IMR-90 (cell line): ENCODE results near the gene EPHA2. TPM values are rescaled to one million over a fixed set of nuclear protein-coding genes. Genes with fewer than 3 reads are reported as not detected.
A peak's percentile ranks its signal among the peaks of the same experiment; 100 is the strongest.

ENCODE experiments used
- ATAC-seq: fragments of 200-7000 bp; cut with Tn5 transposase; 2 replicates; pipeline ENCODE4 v1.9.1; 2020; ENCODE audit warnings: low read depth, mild to moderate bottlenecking, moderate library complexity
- BruUV-seq: library from RNA; stranded (reverse); fragments of 400-500 nt; replicated peaks from 2 replicates; lab custom pipeline; 2021; lab: Mats Ljungman, UMichigan
- CTCF ChIA-PET: fragments of 300-600 bp; formaldehyde crosslinking; extraction: SDS; loops from one replicate; lab custom pipeline; 2021; ENCODE audit warnings: antibody characterized with exemption; lab: Yijun Ruan, JAX
- POLR2A ChIA-PET: fragments of 300-600 bp; sonication (Branson Sonifier 250); formaldehyde crosslinking; loops from one replicate; lab custom pipeline; 2022; ENCODE audit warnings: antibody characterized with exemption; ENCODE audit not compliant: unreplicated experiment; lab: Charles Lee
- DNase-seq: peaks from one replicate; pipeline ENCODE4 v3.0.0; 2013
- H2AFZ ChIP-seq: replicated peaks from 2 replicates; pipeline ENCODE3; 2013; ENCODE audit warnings: low read length, mild to moderate bottlenecking; ENCODE audit not compliant: poor library complexity
- H2AK5ac ChIP-seq: 2 replicates; pipeline ENCODE4 v1.6.1; 2013; ENCODE audit warnings: low read depth, low read length, inconsistent platforms
- H2AK9ac ChIP-seq: replicated peaks from 2 replicates; pipeline ENCODE3; 2013; ENCODE audit warnings: mild to moderate bottlenecking, low read depth, low read length, moderate library complexity; ENCODE audit not compliant: poor library complexity
- H2BK120ac ChIP-seq: 2 replicates; pipeline ENCODE4 v1.6.1; 2013; ENCODE audit warnings: low read depth, low read length, inconsistent platforms
- H2BK15ac ChIP-seq: 3 replicates; pipeline ENCODE4 v1.6.1; 2013; ENCODE audit warnings: low read depth, low read length, inconsistent platforms
- H2BK20ac ChIP-seq: 2 replicates; pipeline ENCODE4 v1.6.1; 2013; ENCODE audit warnings: low read depth, mild to moderate bottlenecking, inconsistent platforms, low read length, moderate library complexity
- H2BK5ac ChIP-seq: 2 replicates; pipeline ENCODE4 v1.6.1; 2013; ENCODE audit warnings: mild to moderate bottlenecking, low read depth, low read length, inconsistent platforms; ENCODE audit not compliant: poor library complexity, severe bottlenecking
- H3K14ac ChIP-seq: replicated peaks from 2 replicates; pipeline ENCODE4 v1.6.1; 2013; ENCODE audit warnings: low read depth, low read length, inconsistent platforms
- H3K18ac ChIP-seq: 2 replicates; pipeline ENCODE4 v1.6.1; 2013; ENCODE audit warnings: low read depth, low read length, control low read depth
- H3K23ac ChIP-seq: 2 replicates; pipeline ENCODE4 v1.6.1; 2013; ENCODE audit warnings: low read depth, low read length, inconsistent platforms
- H3K27ac ChIP-seq: 2 replicates; pipeline ENCODE4 v1.5.1; 2013; ENCODE audit warnings: mild to moderate bottlenecking, control low read depth, low read length; ENCODE audit not compliant: insufficient read depth
- H3K27me3 ChIP-seq: 2 replicates; pipeline ENCODE4 v1.6.1; 2013; ENCODE audit warnings: low read length; ENCODE audit not compliant: control insufficient read depth, insufficient read depth
- H3K36me3 ChIP-seq: 2 replicates; pipeline ENCODE4 v1.6.1; 2013; ENCODE audit warnings: low read length, mixed read lengths; ENCODE audit not compliant: control insufficient read depth, insufficient read depth
- H3K4ac ChIP-seq: 2 replicates; pipeline ENCODE4 v1.6.1; 2013; ENCODE audit warnings: low read depth, low read length, inconsistent platforms
- H3K4me1 ChIP-seq: 2 replicates; pipeline ENCODE4 v1.6.1; 2013; ENCODE audit warnings: low read length, mixed read lengths; ENCODE audit not compliant: control insufficient read depth, insufficient read depth
- H3K4me2 ChIP-seq: 2 replicates; pipeline ENCODE4 v1.6.1; 2013; ENCODE audit warnings: low read depth, mild to moderate bottlenecking, control low read depth, low read length, moderate library complexity
- H3K4me3 ChIP-seq: 2 replicates; pipeline ENCODE4 v1.5.1; 2013; ENCODE audit warnings: low read depth, mild to moderate bottlenecking, control low read depth, low read length, moderate library complexity; ENCODE audit not compliant: insufficient read depth
- H3K56ac ChIP-seq: 2 replicates; pipeline ENCODE4 v1.6.1; 2013; ENCODE audit warnings: low read length, inconsistent platforms; ENCODE audit not compliant: insufficient read depth; ENCODE audit errors: extremely low read depth
- H3K79me1 ChIP-seq, 2 experiments: 2 replicates each; pipeline ENCODE4 v1.6.1; 2013; ENCODE audit warnings: low read length in 2 of 2, inconsistent platforms in 1 of 2, low read depth in 1 of 2
- H3K9ac ChIP-seq: 2 replicates; pipeline ENCODE4 v1.6.1; 2013; ENCODE audit warnings: low read depth, low read length, control low read depth
- H3K9me1 ChIP-seq: 2 replicates; pipeline ENCODE4 v1.6.1; 2013; ENCODE audit warnings: low read length, inconsistent platforms; ENCODE audit not compliant: insufficient read depth
- H3K9me3 ChIP-seq: 2 replicates; pipeline ENCODE4 v1.6.1; 2013; ENCODE audit warnings: low read length; ENCODE audit not compliant: control insufficient read depth, insufficient read depth
- H4K20me1 ChIP-seq: 2 replicates; pipeline ENCODE4 v1.6.1; 2013; ENCODE audit warnings: low read length, inconsistent platforms; ENCODE audit not compliant: insufficient read depth
- H4K5ac ChIP-seq: 2 replicates; pipeline ENCODE4 v1.6.1; 2013; ENCODE audit warnings: mild to moderate bottlenecking, low read depth, low read length, control low read depth
- H4K8ac ChIP-seq, 2 experiments: 2 replicates each; pipeline ENCODE4 v1.6.1; 2013; ENCODE audit warnings: low read depth in 2 of 2, low read length in 2 of 2, control low read depth in 1 of 2, inconsistent platforms in 1 of 2
- H4K91ac ChIP-seq: 2 replicates; pipeline ENCODE4 v1.6.1; 2013; ENCODE audit warnings: low read depth, low read length, inconsistent platforms; ENCODE audit not compliant: insufficient read depth
- BHLHE40 ChIP-seq: fragments of 150-350 bp; IDR thresholded peaks from 2 replicates; pipeline ENCODE4 v1.6.1; 2016; ENCODE audit warnings: mild to moderate bottlenecking, low read depth, low read length
- CEBPB ChIP-seq: IDR thresholded peaks from 2 replicates; pipeline ENCODE4 v1.6.1; 2012; ENCODE audit warnings: low read depth, low read length, improper control_type of control experiment
- CHD1 ChIP-seq: IDR thresholded peaks from 2 replicates; pipeline ENCODE4 v1.6.1; 2012; ENCODE audit warnings: low read depth, low read length, improper control_type of control experiment
- MAFK ChIP-seq: IDR thresholded peaks from 2 replicates; pipeline ENCODE4 v1.6.1; 2012; ENCODE audit warnings: low read depth, low read length, improper control_type of control experiment
- MAZ ChIP-seq: IDR thresholded peaks from 2 replicates; pipeline ENCODE4 v1.6.1; 2012; ENCODE audit warnings: low read depth, mild to moderate bottlenecking, low read length, improper control_type of control experiment, moderate library complexity, borderline replicate concordance
- MXI1 ChIP-seq: IDR thresholded peaks from 2 replicates; pipeline ENCODE4 v1.6.1; 2012; ENCODE audit warnings: low read depth, mild to moderate bottlenecking, low read length, moderate library complexity, borderline replicate concordance
- NFE2L2 ChIP-seq: fragments of 150-350 bp; IDR thresholded peaks from 2 replicates; pipeline ENCODE4 v1.6.1; 2016; ENCODE audit warnings: low read depth, mild to moderate bottlenecking, low read length
- POLR2A ChIP-seq: IDR thresholded peaks from 2 replicates; pipeline ENCODE4 v1.6.1; 2012; ENCODE audit warnings: mild to moderate bottlenecking, low read depth, low read length
- RAD21 ChIP-seq: IDR thresholded peaks from 2 replicates; pipeline ENCODE4 v1.6.1; 2012; ENCODE audit warnings: low read length, improper control_type of control experiment
- RCOR1 ChIP-seq: IDR thresholded peaks from 2 replicates; pipeline ENCODE4 v1.6.1; 2012; ENCODE audit warnings: mild to moderate bottlenecking, low read length, improper control_type of control experiment; ENCODE audit not compliant: insufficient replicate concordance
- RFX5 ChIP-seq: IDR thresholded peaks from 2 replicates; pipeline ENCODE4 v1.8.0; 2012; ENCODE audit warnings: low read depth, mild to moderate bottlenecking, low read length, moderate library complexity
- SMC3 ChIP-seq: fragments of 150-350 bp; IDR thresholded peaks from 2 replicates; pipeline ENCODE4 v1.6.1; 2016; ENCODE audit warnings: low read depth, mild to moderate bottlenecking, antibody characterized with exemption, low read length, moderate library complexity
- WGBS, 2 experiments: methylation state at CpG; one replicate each; pipeline versions ENCODE4 v1.1.5 to v1.1.7; 2013; ENCODE audit warnings: missing lambda C conversion rate in 2 of 2; ENCODE audit not compliant: insufficient read length in 1 of 2; ENCODE audit errors: extremely low coverage in 2 of 2; 5-methylcytosine and 5-hydroxymethylcytosine counted together
- dilution Hi-C: fragments of 300-500 bp; cut with HindIII; formaldehyde crosslinking; loops from one replicate; pipeline ENCODE4 v1.14.3; 2018; ENCODE audit warnings: low sequenced_read_pairs; ENCODE audit not compliant: unreplicated experiment
- in situ Hi-C: fragments of 300-500 bp; cut with MboI; formaldehyde crosslinking; loops from 3 replicates; pipeline ENCODE4 v1.14.3; 2019; ENCODE audit warnings: low sequenced_read_pairs, inconsistent platforms, mixed read lengths
- intact Hi-C: fragments of 100-400 bp; cut with micrococcal nuclease; formaldehyde crosslinking; loops from 2 replicates; pipeline ENCODE4 v1.10.0; 2022
- polyA plus RNA-seq, 3 experiments: library from polyadenylated mRNA; depleted of rRNA; stranded (reverse); fragments of >200 nt; gene quantifications; 2 replicates each; pipeline ENCODE4 v1.2.3, GENCODE V29; 2012; ENCODE audit warnings: low replicate concordance in 1 of 3
- total RNA-seq: library from RNA; depleted of rRNA; stranded (reverse); fragments of >200 nt; gene quantifications from 2 replicates; pipeline ENCODE4 v1.2.3, GENCODE V29; 2012
- TF ChIP-seq, protein P1 (sequence below): conservative IDR thresholded peaks from 2 replicates; pipeline ENCODE4 v1.5.1; 2012; ENCODE audit warnings: mild to moderate bottlenecking, low read depth, low read length, improper control_type of control experiment
- TF ChIP-seq, protein P2 (sequence below): fragments of 150-350 bp; IDR thresholded peaks from 2 replicates; pipeline ENCODE4 v1.6.1; 2016; ENCODE audit warnings: low read depth, mild to moderate bottlenecking, low read length, moderate library complexity, borderline replicate concordance
- TF ChIP-seq, protein P3 (sequence below): fragments of 150-350 bp; IDR thresholded peaks from 2 replicates; pipeline ENCODE4 v1.6.1; 2017; ENCODE audit warnings: mild to moderate bottlenecking, antibody characterized with exemption, low read length, low read depth

EPHA2 gene
- total and polyA plus RNA-seq, 2 of the 4 experiments (the other 2 are of a cell fraction), result 24.0 to 72.6 TPM

DNA sequence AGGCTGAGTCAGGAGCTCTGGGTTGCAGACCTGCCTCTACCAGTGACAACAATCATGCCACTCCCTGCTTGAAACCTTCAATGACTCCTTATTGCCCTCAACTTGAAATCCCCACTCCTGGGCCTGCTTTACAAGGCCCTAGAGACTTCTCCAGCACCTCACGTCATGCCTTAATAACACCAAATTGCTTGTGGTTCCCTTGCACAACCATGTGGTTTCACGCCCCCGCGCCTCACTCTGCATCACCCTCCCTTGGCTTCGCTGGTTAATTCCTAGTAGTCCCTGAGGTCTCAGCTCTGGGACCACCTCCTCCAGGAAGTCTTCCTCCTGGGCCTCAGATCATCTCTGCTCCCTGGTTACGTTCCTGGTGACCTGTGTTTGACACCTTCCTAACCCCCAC, 33.0 kb downstream of the EPHA2 start:
- H2BK15ac ChIP-seq, result no peak overlapping the region; the same call in 2 of the 3 replicates
- in situ Hi-C loops (no loop called here), intact Hi-C loops (no loop called here), dilution Hi-C loops (no loop called here)
- H3K23ac ChIP-seq, result no peak overlapping the region
- peaks cover 6 to 44% of the 10 kb centered on the region in 2 experiments for H3K79me1 ChIP-seq
- ATAC-seq, result peak; percentile 31
- H3K56ac ChIP-seq, result no peak overlapping the region
- H4K8ac ChIP-seq, result 0 out of 4 replicates have a peak overlapping the region, but pooled peaks of 1 of the 2 experiments have one; percentile 9
- H3K4me2 ChIP-seq, result no peak overlapping the region
- H3K14ac ChIP-seq, result peak overlapping the region; percentile 73
- peaks cover 13% of the 10 kb centered on the region for H3K4me1 ChIP-seq
- no peaks in the 10 kb centered on the region for H3K9me3 ChIP-seq
- H4K5ac ChIP-seq, result no peak overlapping the region
- peak overlapping the region; percentile 90 for H2AK9ac ChIP-seq
- BruUV-seq, result no TSS peak
- H2BK120ac ChIP-seq, result no peak overlapping the region
- peak overlapping the region; percentile 12 for H2BK5ac ChIP-seq
- H3K9ac ChIP-seq, result no peak overlapping the region
- no peak overlapping the region for H3K4me3 ChIP-seq
- H2AFZ ChIP-seq, result peak overlapping the region; percentile 71
- H4K91ac ChIP-seq, result no peak overlapping the region
- 59% methylated on average over 5 of the region's 6 CpGs; no CpG with 5 or more reads in 1 of the 2 experiments for WGBS, 2 experiments
- H3K18ac ChIP-seq, result no peak overlapping the region
- 0 out of 2 replicates have a peak overlapping the region, but pooled peaks have one; percentile 51 for H2AK5ac ChIP-seq
- no peaks in the 10 kb centered on the region for H3K27me3 ChIP-seq
- H3K36me3 ChIP-seq, result peaks cover 38% of the 10 kb centered on the region
- ChIA-PET CTCF (interaction anchor here (0.5 to 1.0 kb wide), 3 partner anchors 29 to 92 kb away, joined by 3 read pairs; no protein-coding TSS in a partner anchor), POLR2A (no interaction called here)
- no peak overlapping the region for H3K27ac ChIP-seq
- H3K9me1 ChIP-seq, result peaks cover 13% of the 10 kb centered on the region
- 0 out of 2 replicates have a peak overlapping the region, but pooled peaks have one; percentile 16 for H2BK20ac ChIP-seq
- peaks cover 49% of the 10 kb centered on the region for H4K20me1 ChIP-seq
- peak overlapping the region; percentile 47; the same call in 1 of the 2 replicates for H3K4ac ChIP-seq
- peak; percentile 86 for DNase-seq
- TF ChIP-seq BHLHE40 (peak; percentile 23; the same call in 1 of the 2 replicates), RAD21 (no peak), CHD1 (no peak), NFE2L2 (no peak), MAFK (no peak), POLR2A (no peak), MAZ (peak; percentile 56; the same call in 1 of the 2 replicates), SMC3 (no peak; the same call in 1 of the 2 replicates), CEBPB (peak; percentile 97), MXI1 (0 out of 2 replicates have a peak, but pooled peaks have one; percentile 30), RCOR1 (peak; percentile 82), RFX5 (no peak)
- TF ChIP-seq, protein P1, sequence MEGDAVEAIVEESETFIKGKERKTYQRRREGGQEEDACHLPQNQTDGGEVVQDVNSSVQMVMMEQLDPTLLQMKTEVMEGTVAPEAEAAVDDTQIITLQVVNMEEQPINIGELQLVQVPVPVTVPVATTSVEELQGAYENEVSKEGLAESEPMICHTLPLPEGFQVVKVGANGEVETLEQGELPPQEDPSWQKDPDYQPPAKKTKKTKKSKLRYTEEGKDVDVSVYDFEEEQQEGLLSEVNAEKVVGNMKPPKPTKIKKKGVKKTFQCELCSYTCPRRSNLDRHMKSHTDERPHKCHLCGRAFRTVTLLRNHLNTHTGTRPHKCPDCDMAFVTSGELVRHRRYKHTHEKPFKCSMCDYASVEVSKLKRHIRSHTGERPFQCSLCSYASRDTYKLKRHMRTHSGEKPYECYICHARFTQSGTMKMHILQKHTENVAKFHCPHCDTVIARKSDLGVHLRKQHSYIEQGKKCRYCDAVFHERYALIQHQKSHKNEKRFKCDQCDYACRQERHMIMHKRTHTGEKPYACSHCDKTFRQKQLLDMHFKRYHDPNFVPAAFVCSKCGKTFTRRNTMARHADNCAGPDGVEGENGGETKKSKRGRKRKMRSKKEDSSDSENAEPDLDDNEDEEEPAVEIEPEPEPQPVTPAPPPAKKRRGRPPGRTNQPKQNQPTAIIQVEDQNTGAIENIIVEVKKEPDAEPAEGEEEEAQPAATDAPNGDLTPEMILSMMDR, result no peak
- TF ChIP-seq, protein P2, sequence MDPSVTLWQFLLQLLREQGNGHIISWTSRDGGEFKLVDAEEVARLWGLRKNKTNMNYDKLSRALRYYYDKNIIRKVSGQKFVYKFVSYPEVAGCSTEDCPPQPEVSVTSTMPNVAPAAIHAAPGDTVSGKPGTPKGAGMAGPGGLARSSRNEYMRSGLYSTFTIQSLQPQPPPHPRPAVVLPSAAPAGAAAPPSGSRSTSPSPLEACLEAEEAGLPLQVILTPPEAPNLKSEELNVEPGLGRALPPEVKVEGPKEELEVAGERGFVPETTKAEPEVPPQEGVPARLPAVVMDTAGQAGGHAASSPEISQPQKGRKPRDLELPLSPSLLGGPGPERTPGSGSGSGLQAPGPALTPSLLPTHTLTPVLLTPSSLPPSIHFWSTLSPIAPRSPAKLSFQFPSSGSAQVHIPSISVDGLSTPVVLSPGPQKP, result no peak
- TF ChIP-seq, protein P3, sequence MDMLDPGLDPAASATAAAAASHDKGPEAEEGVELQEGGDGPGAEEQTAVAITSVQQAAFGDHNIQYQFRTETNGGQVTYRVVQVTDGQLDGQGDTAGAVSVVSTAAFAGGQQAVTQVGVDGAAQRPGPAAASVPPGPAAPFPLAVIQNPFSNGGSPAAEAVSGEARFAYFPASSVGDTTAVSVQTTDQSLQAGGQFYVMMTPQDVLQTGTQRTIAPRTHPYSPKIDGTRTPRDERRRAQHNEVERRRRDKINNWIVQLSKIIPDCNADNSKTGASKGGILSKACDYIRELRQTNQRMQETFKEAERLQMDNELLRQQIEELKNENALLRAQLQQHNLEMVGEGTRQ, result no peak
